Measurements from ENCODE around the gene LGALS1. TPM values are rescaled to one million over a fixed set of nuclear protein-coding genes. Genes with fewer than 3 reads are reported as not detected.
"Not testable (repeated sequence)": the region's sequence is repeated elsewhere in the genome, so short reads cannot be mapped to it uniquely, and the experiment has no call there.

Gene LGALS1
- total and polyA plus RNA-seq, 9 of the 15 experiments (the other 6 are each of a cell fraction or from before 2014, with no cell fraction given) = 160 to 800 (median 330) TPM

GRCh38 chr22:37692627-37693285 lies 17.3 kb downstream of the LGALS1 start (continued):
- TF ChIP-seq PBX2 (CRISPR knock-in tag; IDR thresholded peaks at IDR 0.05; ENCODE audit: low read depth) (no peak), PBX2 (tag; conservative IDR thresholded peaks at IDR 0.05; ENCODE audit: low read depth) (no peak), MIER1 (IDR thresholded peaks at IDR 0.05; ENCODE audit: low read depth) (no peak), POLR2A (conservative IDR thresholded peaks at IDR 0.05) (0 out of 2 replicates have a peak, but pooled peaks have one; percentile 46), IRF1 (CRISPR knock-in tag; IDR thresholded peaks at IDR 0.05; ENCODE audit: borderline replicate concordance) (no peak), POLR2G (IDR thresholded peaks at IDR 0.05; ENCODE audit: low read depth, low read length) (peak; percentile 67)

- POLR2A ChIA-PET = interaction anchor here (1.3 to 2.7 kb wide), 2 partner anchors 8 to 19 kb away, joined by 7 to 8 read pairs; partner anchors contain the start of genes LGALS1 and NOL12
- peaks cover 37% of the 10 kb centered on the region; the same call in 2 of the 3 replicates for H3K36me3 ChIP-seq (ENCODE audit: control insufficient read depth, insufficient read depth, low read length)
- H3K79me2 ChIP-seq (ENCODE audit: control insufficient read depth, insufficient read depth, low read length); FAIRE-seq; H4K20me1 ChIP-seq (replicated peaks; ENCODE audit: control insufficient read depth, insufficient read depth, low read length); DNase-seq (ENCODE audit: extremely low read depth in 1 of 4, low spot score in 3 of 4); H3K9me3 ChIP-seq (replicated peaks; ENCODE audit: control insufficient read depth, insufficient read depth, low read depth, low read length); BruUV-seq (replicated peaks); CTCF ChIA-PET (ENCODE audit: low intra/inter-chr PET ratio); H2AFZ ChIP-seq (ENCODE audit: low read depth, low read length); H3K9ac ChIP-seq (ENCODE audit: insufficient read depth in 1 of 2, low read depth in 2 of 2, low read length in 2 of 2); in situ Hi-C loops (cut with MboI); H3K27me3 ChIP-seq (ENCODE audit: control insufficient read depth in 2 of 2, insufficient read depth in 2 of 2, low read length in 2 of 2); H3K27ac ChIP-seq (ENCODE audit: extremely low read depth, low read depth, low read length); H3K4me3 ChIP-seq; H3K4me2 ChIP-seq (ENCODE audit: insufficient read depth, low read length); H3K9me1 ChIP-seq (ENCODE audit: control insufficient read depth, insufficient read depth, low read length); ATAC-seq; intact Hi-C loops (cut with micrococcal nuclease): not testable (repeated sequence)
- WGBS (ENCODE audit: insufficient coverage, low coverage, missing lambda C conversion rate) = 96% methylated on average over 5 of the region's 7 CpGs
- H3K4me1 ChIP-seq (replicated peaks in 1 of 2; ENCODE audit: control insufficient read depth in 2 of 2, insufficient read depth in 2 of 2, low read length in 2 of 2) = peaks cover 2 to 16% of the 10 kb centered on the region in 2 experiments; a peak in 3 of 5 replicates
These were observed 18.7 kb downstream of the LGALS1 start for GRCh38 chr22:37694131-37694530.

- CTCF ChIA-PET (ENCODE audit: low intra/inter-chr PET ratio); BruUV-seq (replicated peaks); H4K20me1 ChIP-seq (replicated peaks; ENCODE audit: control insufficient read depth, insufficient read depth, low read length); ATAC-seq; H3K79me2 ChIP-seq (ENCODE audit: control insufficient read depth, insufficient read depth, low read length); FAIRE-seq; H3K9me1 ChIP-seq (ENCODE audit: control insufficient read depth, insufficient read depth, low read length); H3K4me3 ChIP-seq; H3K27me3 ChIP-seq (ENCODE audit: control insufficient read depth in 2 of 2, insufficient read depth in 2 of 2, low read length in 2 of 2); intact Hi-C loops (cut with micrococcal nuclease); in situ Hi-C loops (cut with MboI); H3K9me3 ChIP-seq (replicated peaks; ENCODE audit: control insufficient read depth, insufficient read depth, low read depth, low read length); H3K27ac ChIP-seq (ENCODE audit: extremely low read depth, low read depth, low read length); DNase-seq (ENCODE audit: extremely low read depth in 1 of 4, low spot score in 3 of 4): not testable (repeated sequence)
- Histone ChIP-seq H3K36me3 (ENCODE audit: control insufficient read depth, insufficient read depth, low read length) (peaks cover 20% of the 10 kb centered on the region; the same call in 2 of the 3 replicates), H2AFZ (ENCODE audit: low read depth, low read length) (peak overlapping the region; percentile 65), H3K4me1 (replicated peaks in 1 of 2; ENCODE audit: control insufficient read depth in 2 of 2, insufficient read depth in 2 of 2, low read length in 2 of 2) (peaks cover 2 to 16% of the 10 kb centered on the region in 2 experiments; a peak in 3 of 5 replicates), H3K4me2 (ENCODE audit: insufficient read depth, low read length) (peak overlapping the region; percentile 67), H3K9ac (ENCODE audit: insufficient read depth in 1 of 2, low read depth in 2 of 2, low read length in 2 of 2) (peak overlapping the region in 1 of 2 experiments; percentile 56; a peak in 1 of 4 replicates)
- POLR2A ChIA-PET = interaction anchor here (2.7 kb wide), 1 partner anchor 10 kb away, joined by 8 read pairs; the partner anchor contains the start of gene NOL12
- WGBS (ENCODE audit: insufficient coverage, low coverage, missing lambda C conversion rate) = 35% methylated on average over 5 of the region's 13 CpGs
These were observed 20.8 kb downstream of the LGALS1 start for GRCh38 chr22:37696260-37696656.

Measured in K562 (cell line).